Fibroblast of villous mesenchyme (primary cell): ENCODE results near the gene MEF2C. TPM values are rescaled to one million over a fixed set of nuclear protein-coding genes. Genes with fewer than 3 reads are reported as not detected.

ENCODE experiments used
- DNase-seq: peaks from one replicate; pipeline ENCODE4 v3.0.0-alpha.2; 2010; ENCODE audit warnings: low read depth
- H3K4me3 ChIP-seq: 2 replicates; pipeline ENCODE4 v1.5.1; 2011; ENCODE audit warnings: low read depth, mild to moderate bottlenecking, low read length
- total RNA-seq: library from RNA; depleted of rRNA; stranded (reverse); fragments of >200 nt; gene quantifications from 2 replicates; pipeline ENCODE4 v1.2.3, GENCODE V29; 2012
- TF ChIP-seq, protein P1 (sequence below): IDR thresholded peaks from 2 replicates; pipeline ENCODE4 v1.5.1; 2012; ENCODE audit warnings: low read depth, mild to moderate bottlenecking, low read length; ENCODE audit not compliant: insufficient read depth

The MEF2C gene
- total RNA-seq, 1 donor = 16.0 TPM

DNA sequence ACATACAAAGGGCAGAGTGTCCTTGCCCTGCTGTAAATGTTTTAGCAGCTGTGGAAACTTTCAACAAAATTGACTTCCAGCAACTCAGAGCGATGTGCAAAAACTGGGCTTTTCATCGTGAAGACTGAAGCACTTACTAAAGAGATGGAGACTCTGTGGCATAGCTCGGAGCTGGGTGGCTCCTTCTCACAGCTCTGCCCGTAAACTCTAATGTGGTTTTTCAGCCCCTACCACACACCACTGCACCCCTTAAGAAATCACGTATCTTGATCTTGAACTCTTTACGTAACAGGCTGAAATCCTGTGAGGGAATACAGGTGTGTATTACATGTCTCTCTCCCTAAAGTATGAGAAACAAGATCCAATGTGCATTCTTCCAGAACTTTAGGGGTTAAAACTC, 124.4 kb downstream of the MEF2C start:
- TF ChIP-seq, protein P1, sequence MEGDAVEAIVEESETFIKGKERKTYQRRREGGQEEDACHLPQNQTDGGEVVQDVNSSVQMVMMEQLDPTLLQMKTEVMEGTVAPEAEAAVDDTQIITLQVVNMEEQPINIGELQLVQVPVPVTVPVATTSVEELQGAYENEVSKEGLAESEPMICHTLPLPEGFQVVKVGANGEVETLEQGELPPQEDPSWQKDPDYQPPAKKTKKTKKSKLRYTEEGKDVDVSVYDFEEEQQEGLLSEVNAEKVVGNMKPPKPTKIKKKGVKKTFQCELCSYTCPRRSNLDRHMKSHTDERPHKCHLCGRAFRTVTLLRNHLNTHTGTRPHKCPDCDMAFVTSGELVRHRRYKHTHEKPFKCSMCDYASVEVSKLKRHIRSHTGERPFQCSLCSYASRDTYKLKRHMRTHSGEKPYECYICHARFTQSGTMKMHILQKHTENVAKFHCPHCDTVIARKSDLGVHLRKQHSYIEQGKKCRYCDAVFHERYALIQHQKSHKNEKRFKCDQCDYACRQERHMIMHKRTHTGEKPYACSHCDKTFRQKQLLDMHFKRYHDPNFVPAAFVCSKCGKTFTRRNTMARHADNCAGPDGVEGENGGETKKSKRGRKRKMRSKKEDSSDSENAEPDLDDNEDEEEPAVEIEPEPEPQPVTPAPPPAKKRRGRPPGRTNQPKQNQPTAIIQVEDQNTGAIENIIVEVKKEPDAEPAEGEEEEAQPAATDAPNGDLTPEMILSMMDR = no peak
- no peak overlapping the region for H3K4me3 ChIP-seq

DNA sequence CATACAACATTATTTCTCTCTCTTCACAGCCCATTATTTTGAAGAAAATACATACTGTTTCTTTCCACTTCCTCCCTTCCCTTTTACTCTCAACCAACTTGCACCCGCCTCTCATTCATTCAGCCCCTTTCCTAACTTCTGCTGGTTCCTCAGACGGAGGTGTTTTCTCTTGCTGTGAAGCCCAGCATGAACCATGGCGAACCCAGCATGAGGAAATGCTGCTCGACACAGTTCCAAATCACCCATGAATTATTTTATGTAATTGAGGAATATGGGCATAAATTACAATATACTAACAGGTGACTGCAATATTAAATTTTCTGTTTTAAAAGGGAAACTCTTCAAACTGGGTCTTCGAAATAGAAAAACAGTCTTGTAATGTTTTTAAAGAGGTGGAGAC, 124.8 kb downstream of the MEF2C start:
- no peak overlapping the region for H3K4me3 ChIP-seq
- no peak for DNase-seq
- TF ChIP-seq, protein P1 = no peak

More for the DNA sequence above, 124.4 kb downstream of the MEF2C start:
- no peak for DNase-seq

DNA sequence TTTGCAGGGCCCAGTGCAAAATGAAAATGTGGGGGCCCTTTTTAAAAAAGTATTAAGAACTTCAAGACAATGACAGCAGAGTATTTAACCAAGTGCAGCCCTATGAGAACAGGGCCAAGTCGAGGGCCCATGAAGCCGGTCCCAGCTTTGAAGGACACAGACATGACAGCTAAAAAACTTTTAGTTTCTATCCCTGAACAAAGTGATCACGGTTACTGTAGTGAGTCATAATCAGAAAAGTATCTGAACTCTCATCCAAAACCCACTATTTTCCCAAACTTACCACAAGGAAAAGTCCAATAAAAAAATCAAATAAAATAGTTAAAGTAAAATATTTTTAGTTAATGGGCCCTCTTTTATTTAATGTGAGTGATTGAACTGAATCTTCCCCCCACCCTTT, 126.0 kb downstream of the MEF2C start:
- H3K4me3 ChIP-seq = no peak overlapping the region
- TF ChIP-seq, protein P1 = no peak
- no peak for DNase-seq

DNA sequence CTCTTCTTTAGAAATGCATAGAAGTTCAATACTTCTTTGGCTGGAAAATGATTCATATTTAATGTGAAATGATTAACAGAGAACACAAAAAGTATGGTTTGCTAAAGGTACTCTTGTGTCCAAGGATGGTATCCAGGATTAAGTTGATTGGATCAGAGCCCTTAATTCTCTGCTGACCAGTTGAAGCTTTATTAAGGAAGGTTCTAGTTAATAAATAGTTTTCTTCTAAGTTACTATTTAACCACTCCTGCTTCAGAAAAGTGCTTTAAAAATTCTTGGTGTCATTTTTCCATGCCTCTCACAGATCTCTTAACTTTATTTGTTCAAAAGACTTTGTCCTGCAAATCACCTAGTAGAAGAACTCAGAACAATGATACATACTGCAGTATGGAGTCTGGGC, 134.3 kb downstream of the MEF2C start:
- no peak overlapping the region for H3K4me3 ChIP-seq

DNA sequence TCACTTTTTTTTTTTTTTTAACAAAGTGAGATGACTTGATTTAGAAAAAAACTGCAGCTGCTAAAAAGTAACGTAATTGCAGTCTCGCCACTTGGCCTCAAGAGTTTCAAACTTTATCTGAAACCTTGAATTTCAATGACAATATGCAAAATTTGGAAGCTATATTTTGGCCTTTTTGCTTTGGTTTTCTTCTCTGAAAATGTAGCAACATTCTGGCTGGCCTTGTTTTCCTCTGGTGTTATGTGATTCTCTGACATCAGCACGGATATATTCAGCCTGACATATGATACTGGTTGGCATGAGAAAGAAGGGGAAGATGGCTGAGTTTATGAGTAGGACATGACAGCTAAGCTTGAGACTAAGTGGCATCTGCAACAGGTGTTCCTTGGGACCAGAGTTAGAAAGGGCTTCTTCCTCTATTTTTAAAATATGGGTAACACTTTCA, 136.5 kb downstream of the MEF2C start:
- TF ChIP-seq, protein P1 = no peak
- no peak for DNase-seq
- H3K4me3 ChIP-seq = no peak overlapping the region

More for the DNA sequence above, 134.3 kb downstream of the MEF2C start:
- TF ChIP-seq, protein P1 = no peak
- DNase-seq = no peak

DNA sequence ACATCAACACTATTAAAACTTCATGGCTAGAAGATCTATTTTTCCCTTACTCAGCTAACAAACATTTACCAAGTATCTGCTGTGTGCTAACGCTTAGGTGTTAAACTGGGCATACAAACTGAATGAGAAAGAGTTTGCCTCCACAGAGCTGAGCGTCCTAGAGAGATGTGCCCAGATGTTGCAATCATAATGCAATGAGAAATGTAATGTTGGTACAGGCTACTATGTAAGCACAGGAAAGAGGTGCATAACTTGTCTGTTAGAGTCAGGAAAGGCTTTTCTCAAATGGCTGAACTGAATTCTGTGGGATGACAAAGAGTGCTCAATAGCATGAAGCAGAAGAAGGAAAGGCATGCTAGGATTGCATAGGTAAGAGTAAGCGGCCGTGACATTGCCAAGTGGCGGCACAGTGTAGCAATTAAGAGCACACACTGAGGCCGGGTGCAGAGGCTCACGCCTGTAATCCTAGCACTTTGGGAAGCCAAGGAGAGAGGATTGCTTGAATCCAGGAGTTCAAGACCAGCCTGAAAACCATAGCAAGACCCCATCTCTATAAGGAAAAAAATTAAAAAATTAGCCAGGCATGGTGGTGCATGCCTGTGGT, 137.8 kb downstream of the MEF2C start:
- no peak for DNase-seq
- H3K4me3 ChIP-seq = no peak overlapping the region
- TF ChIP-seq, protein P1 = no peak
